WTC11 (cell line): ENCODE measurements around the gene MBLAC2. TPM values are rescaled to one million over a fixed set of nuclear protein-coding genes. Genes with fewer than 3 reads are reported as not detected.

ENCODE experiments used
- FOXK1 ChIP-seq: sonication (generic); formaldehyde crosslinking; IDR thresholded peaks from 2 replicates; pipeline ENCODE4 v1.8.0; 2022; ENCODE audit warnings: mild to moderate bottlenecking, moderate library complexity, missing genetic modification reagents
- GABPB1 ChIP-seq: sonication (generic); formaldehyde crosslinking; IDR thresholded peaks from 2 replicates; pipeline ENCODE4 v1.8.1; 2023; ENCODE audit warnings: mild to moderate bottlenecking, missing genetic modification reagents
- GRHL2 ChIP-seq: fragments of 250-450 bp; sonication (Bioruptor Pico); IDR thresholded peaks from 2 replicates; pipeline ENCODE4 v1.8.0; 2022; ENCODE audit warnings: mild to moderate bottlenecking, moderate library complexity; ENCODE audit not compliant: insufficient replicate concordance, severe bottlenecking
- KAT7 ChIP-seq: sonication (generic); formaldehyde crosslinking; IDR thresholded peaks from 2 replicates; pipeline ENCODE4 v1.8.1; 2023; ENCODE audit warnings: missing genetic modification reagents, mild to moderate bottlenecking, borderline replicate concordance
- NFATC4 ChIP-seq: fragments of 250-450 bp; sonication (Bioruptor Pico); IDR thresholded peaks from 2 replicates; pipeline ENCODE4 v1.9.0; 2021; ENCODE audit warnings: mild to moderate bottlenecking
- NFE2L1 ChIP-seq: sonication (generic); formaldehyde crosslinking; IDR thresholded peaks from 2 replicates; pipeline ENCODE4 v1.8.1; 2023; ENCODE audit warnings: missing genetic modification reagents
- PRRX2 ChIP-seq: fragments of 250-450 bp; sonication (Bioruptor Pico); IDR thresholded peaks from 2 replicates; pipeline ENCODE4 v1.8.0; 2021; ENCODE audit warnings: mild to moderate bottlenecking
- RORB ChIP-seq: fragments of 250-450 bp; sonication (Bioruptor Pico); IDR thresholded peaks from 2 replicates; pipeline ENCODE4 v1.9.0; 2021; ENCODE audit warnings: mild to moderate bottlenecking
- SMAD3 ChIP-seq: sonication (generic); formaldehyde crosslinking; IDR thresholded peaks from 2 replicates; pipeline ENCODE4 v1.8.0; 2022; ENCODE audit warnings: missing genetic modification reagents, mild to moderate bottlenecking, borderline replicate concordance
- ZBTB21 ChIP-seq: sonication (generic); formaldehyde crosslinking; IDR thresholded peaks from 2 replicates; pipeline ENCODE4 v1.8.1; 2023; ENCODE audit warnings: mild to moderate bottlenecking, missing genetic modification reagents, borderline replicate concordance
- ZNF263 ChIP-seq: sonication (generic); formaldehyde crosslinking; IDR thresholded peaks from 2 replicates; pipeline ENCODE4 v1.8.1; 2022; ENCODE audit warnings: low read depth, mild to moderate bottlenecking, moderate library complexity, missing genetic modification reagents
- ZNF416 ChIP-seq: fragments of 250-450 bp; sonication (Bioruptor Pico); IDR thresholded peaks from 2 replicates; pipeline ENCODE4 v1.9.0; 2021; ENCODE audit warnings: mild to moderate bottlenecking, inconsistent platforms
- ZNF423 ChIP-seq: fragments of 250-450 bp; sonication (Bioruptor Pico); IDR thresholded peaks from 2 replicates; pipeline ENCODE4 v2.1.2; 2022; ENCODE audit warnings: mild to moderate bottlenecking, moderate library complexity
- total RNA-seq: library from RNA; stranded (reverse); gene quantifications from 3 replicates; pipeline ENCODE4 v1.2.3, GENCODE V29; 2021
- TF ChIP-seq, protein P1 (sequence below): sonication (generic); formaldehyde crosslinking; IDR thresholded peaks from 2 replicates; pipeline ENCODE4 v1.8.0; 2022; ENCODE audit warnings: missing genetic modification reagents
- TF ChIP-seq, protein P2 (sequence below): sonication (generic); formaldehyde crosslinking; IDR thresholded peaks from 2 replicates; pipeline ENCODE4 v1.8.1; 2023; ENCODE audit warnings: mild to moderate bottlenecking, missing genetic modification reagents, moderate library complexity
- TF ChIP-seq, protein P3 (sequence below): sonication (generic); formaldehyde crosslinking; IDR thresholded peaks from 2 replicates; pipeline ENCODE4 v1.8.0; 2022; ENCODE audit warnings: mild to moderate bottlenecking, missing genetic modification reagents
- TF ChIP-seq, protein P4 (sequence below): sonication (generic); formaldehyde crosslinking; IDR thresholded peaks from 2 replicates; pipeline ENCODE4 v1.8.1; 2022; ENCODE audit warnings: mild to moderate bottlenecking, missing genetic modification reagents, moderate library complexity, borderline replicate concordance
- TF ChIP-seq, protein P5 (sequence below): sonication (generic); formaldehyde crosslinking; conservative IDR thresholded peaks from 2 replicates; pipeline ENCODE4 v1.8.1; 2023; ENCODE audit warnings: mild to moderate bottlenecking, low read depth, missing genetic modification reagents, moderate library complexity
- TF ChIP-seq, protein P6 (sequence below): sonication (generic); formaldehyde crosslinking; IDR thresholded peaks from 2 replicates; pipeline ENCODE4 v1.8.0; 2023; ENCODE audit warnings: missing genetic modification reagents, mild to moderate bottlenecking, borderline replicate concordance
- TF ChIP-seq, protein P7 (sequence below): sonication (generic); formaldehyde crosslinking; IDR thresholded peaks from 2 replicates; pipeline ENCODE4 v1.8.1; 2023; ENCODE audit warnings: mild to moderate bottlenecking, moderate library complexity, missing genetic modification reagents
- TF ChIP-seq, protein P8 (sequence below): sonication (generic); formaldehyde crosslinking; IDR thresholded peaks from 2 replicates; pipeline ENCODE4 v1.8.0; 2022; ENCODE audit warnings: mild to moderate bottlenecking, missing genetic modification reagents

Gene MBLAC2
- total RNA-seq, 1 experiment from 2014 or later = 5.9 TPM

DNA sequence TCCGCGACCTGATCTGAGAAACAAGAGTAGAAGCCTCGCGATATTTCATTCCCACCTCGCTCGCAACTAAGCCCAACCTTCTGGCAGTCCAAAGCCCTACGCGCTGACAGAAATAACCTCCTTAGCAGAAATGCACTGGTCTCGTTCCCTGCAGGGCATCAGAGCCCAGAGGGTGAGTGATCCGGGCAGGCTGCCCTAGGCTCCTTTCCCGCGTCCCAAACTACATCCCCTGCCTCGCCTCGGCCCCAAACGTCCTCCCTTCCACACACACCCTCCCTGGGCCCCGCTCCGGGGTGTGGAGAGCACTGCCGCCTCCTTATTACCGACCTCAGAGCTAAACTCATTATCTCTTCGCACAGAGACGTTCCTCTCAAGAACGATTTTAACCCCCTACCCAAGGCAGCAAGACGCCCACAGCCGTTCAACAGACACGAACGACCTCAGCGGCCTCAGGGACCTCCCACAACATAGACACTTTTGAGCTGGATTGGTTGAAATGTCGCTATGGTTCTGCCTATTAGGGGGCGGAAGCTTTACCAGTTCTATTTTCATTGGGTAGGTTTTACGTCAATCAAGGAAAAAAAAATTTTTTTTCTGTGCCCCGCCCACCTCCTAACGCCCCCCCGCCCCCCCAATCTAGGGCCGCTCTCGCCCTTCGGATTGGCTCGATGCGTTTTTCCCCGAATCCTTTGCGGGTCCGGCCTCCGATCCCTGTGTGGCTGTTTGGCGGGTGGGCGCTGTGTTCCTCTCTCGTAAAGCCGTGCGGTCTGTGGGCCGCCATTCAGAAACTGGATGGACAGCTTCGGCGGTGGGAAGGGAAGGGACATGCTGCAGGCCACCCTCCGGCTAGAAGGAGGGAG, 65.0 kb downstream of the MBLAC2 start, which contains the start of gene CETN3 (continued):
- TF ChIP-seq, protein P1, sequence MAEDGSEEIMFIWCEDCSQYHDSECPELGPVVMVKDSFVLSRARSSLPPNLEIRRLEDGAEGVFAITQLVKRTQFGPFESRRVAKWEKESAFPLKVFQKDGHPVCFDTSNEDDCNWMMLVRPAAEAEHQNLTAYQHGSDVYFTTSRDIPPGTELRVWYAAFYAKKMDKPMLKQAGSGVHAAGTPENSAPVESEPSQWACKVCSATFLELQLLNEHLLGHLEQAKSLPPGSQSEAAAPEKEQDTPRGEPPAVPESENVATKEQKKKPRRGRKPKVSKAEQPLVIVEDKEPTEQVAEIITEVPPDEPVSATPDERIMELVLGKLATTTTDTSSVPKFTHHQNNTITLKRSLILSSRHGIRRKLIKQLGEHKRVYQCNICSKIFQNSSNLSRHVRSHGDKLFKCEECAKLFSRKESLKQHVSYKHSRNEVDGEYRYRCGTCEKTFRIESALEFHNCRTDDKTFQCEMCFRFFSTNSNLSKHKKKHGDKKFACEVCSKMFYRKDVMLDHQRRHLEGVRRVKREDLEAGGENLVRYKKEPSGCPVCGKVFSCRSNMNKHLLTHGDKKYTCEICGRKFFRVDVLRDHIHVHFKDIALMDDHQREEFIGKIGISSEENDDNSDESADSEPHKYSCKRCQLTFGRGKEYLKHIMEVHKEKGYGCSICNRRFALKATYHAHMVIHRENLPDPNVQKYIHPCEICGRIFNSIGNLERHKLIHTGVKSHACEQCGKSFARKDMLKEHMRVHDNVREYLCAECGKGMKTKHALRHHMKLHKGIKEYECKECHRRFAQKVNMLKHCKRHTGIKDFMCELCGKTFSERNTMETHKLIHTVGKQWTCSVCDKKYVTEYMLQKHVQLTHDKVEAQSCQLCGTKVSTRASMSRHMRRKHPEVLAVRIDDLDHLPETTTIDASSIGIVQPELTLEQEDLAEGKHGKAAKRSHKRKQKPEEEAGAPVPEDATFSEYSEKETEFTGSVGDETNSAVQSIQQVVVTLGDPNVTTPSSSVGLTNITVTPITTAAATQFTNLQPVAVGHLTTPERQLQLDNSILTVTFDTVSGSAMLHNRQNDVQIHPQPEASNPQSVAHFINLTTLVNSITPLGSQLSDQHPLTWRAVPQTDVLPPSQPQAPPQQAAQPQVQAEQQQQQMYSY (CRISPR knock-in tag) = 0 out of 2 replicates have a peak, but pooled peaks have one; percentile 23
- TF ChIP-seq ZNF263 (CRISPR knock-in tag) (no peak), NFATC4 (CRISPR knock-in tag) (no peak), ZNF416 (CRISPR knock-in tag) (no peak), ZBTB21 (CRISPR knock-in tag) (no peak), RORB (CRISPR knock-in tag) (no peak), NFE2L1 (CRISPR knock-in tag) (peak; percentile 86), KAT7 (CRISPR knock-in tag) (no peak), GRHL2 (no peak), GABPB1 (CRISPR knock-in tag) (peak; percentile 55; the same call in 1 of the 2 replicates), PRRX2 (no peak), SMAD3 (no peak), FOXK1 (peak; percentile 84), ZNF423 (no peak)
- TF ChIP-seq, protein P2, sequence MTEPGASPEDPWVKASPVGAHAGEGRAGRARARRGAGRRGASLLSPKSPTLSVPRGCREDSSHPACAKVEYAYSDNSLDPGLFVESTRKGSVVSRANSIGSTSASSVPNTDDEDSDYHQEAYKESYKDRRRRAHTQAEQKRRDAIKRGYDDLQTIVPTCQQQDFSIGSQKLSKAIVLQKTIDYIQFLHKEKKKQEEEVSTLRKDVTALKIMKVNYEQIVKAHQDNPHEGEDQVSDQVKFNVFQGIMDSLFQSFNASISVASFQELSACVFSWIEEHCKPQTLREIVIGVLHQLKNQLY (CRISPR knock-in tag) = no peak
- TF ChIP-seq, protein P3, sequence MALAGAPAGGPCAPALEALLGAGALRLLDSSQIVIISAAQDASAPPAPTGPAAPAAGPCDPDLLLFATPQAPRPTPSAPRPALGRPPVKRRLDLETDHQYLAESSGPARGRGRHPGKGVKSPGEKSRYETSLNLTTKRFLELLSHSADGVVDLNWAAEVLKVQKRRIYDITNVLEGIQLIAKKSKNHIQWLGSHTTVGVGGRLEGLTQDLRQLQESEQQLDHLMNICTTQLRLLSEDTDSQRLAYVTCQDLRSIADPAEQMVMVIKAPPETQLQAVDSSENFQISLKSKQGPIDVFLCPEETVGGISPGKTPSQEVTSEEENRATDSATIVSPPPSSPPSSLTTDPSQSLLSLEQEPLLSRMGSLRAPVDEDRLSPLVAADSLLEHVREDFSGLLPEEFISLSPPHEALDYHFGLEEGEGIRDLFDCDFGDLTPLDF (CRISPR knock-in tag) = no peak
- TF ChIP-seq, protein P4, sequence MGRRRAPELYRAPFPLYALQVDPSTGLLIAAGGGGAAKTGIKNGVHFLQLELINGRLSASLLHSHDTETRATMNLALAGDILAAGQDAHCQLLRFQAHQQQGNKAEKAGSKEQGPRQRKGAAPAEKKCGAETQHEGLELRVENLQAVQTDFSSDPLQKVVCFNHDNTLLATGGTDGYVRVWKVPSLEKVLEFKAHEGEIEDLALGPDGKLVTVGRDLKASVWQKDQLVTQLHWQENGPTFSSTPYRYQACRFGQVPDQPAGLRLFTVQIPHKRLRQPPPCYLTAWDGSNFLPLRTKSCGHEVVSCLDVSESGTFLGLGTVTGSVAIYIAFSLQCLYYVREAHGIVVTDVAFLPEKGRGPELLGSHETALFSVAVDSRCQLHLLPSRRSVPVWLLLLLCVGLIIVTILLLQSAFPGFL (CRISPR knock-in tag) = no peak; the same call in 1 of the 2 replicates
- TF ChIP-seq, protein P5, sequence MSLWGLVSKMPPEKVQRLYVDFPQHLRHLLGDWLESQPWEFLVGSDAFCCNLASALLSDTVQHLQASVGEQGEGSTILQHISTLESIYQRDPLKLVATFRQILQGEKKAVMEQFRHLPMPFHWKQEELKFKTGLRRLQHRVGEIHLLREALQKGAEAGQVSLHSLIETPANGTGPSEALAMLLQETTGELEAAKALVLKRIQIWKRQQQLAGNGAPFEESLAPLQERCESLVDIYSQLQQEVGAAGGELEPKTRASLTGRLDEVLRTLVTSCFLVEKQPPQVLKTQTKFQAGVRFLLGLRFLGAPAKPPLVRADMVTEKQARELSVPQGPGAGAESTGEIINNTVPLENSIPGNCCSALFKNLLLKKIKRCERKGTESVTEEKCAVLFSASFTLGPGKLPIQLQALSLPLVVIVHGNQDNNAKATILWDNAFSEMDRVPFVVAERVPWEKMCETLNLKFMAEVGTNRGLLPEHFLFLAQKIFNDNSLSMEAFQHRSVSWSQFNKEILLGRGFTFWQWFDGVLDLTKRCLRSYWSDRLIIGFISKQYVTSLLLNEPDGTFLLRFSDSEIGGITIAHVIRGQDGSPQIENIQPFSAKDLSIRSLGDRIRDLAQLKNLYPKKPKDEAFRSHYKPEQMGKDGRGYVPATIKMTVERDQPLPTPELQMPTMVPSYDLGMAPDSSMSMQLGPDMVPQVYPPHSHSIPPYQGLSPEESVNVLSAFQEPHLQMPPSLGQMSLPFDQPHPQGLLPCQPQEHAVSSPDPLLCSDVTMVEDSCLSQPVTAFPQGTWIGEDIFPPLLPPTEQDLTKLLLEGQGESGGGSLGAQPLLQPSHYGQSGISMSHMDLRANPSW (CRISPR knock-in tag) = no peak
- TF ChIP-seq, protein P6, sequence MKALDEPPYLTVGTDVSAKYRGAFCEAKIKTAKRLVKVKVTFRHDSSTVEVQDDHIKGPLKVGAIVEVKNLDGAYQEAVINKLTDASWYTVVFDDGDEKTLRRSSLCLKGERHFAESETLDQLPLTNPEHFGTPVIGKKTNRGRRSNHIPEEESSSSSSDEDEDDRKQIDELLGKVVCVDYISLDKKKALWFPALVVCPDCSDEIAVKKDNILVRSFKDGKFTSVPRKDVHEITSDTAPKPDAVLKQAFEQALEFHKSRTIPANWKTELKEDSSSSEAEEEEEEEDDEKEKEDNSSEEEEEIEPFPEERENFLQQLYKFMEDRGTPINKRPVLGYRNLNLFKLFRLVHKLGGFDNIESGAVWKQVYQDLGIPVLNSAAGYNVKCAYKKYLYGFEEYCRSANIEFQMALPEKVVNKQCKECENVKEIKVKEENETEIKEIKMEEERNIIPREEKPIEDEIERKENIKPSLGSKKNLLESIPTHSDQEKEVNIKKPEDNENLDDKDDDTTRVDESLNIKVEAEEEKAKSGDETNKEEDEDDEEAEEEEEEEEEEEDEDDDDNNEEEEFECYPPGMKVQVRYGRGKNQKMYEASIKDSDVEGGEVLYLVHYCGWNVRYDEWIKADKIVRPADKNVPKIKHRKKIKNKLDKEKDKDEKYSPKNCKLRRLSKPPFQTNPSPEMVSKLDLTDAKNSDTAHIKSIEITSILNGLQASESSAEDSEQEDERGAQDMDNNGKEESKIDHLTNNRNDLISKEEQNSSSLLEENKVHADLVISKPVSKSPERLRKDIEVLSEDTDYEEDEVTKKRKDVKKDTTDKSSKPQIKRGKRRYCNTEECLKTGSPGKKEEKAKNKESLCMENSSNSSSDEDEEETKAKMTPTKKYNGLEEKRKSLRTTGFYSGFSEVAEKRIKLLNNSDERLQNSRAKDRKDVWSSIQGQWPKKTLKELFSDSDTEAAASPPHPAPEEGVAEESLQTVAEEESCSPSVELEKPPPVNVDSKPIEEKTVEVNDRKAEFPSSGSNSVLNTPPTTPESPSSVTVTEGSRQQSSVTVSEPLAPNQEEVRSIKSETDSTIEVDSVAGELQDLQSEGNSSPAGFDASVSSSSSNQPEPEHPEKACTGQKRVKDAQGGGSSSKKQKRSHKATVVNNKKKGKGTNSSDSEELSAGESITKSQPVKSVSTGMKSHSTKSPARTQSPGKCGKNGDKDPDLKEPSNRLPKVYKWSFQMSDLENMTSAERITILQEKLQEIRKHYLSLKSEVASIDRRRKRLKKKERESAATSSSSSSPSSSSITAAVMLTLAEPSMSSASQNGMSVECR = peak; percentile 86; the same call in 1 of the 2 replicates
- TF ChIP-seq, protein P7, sequence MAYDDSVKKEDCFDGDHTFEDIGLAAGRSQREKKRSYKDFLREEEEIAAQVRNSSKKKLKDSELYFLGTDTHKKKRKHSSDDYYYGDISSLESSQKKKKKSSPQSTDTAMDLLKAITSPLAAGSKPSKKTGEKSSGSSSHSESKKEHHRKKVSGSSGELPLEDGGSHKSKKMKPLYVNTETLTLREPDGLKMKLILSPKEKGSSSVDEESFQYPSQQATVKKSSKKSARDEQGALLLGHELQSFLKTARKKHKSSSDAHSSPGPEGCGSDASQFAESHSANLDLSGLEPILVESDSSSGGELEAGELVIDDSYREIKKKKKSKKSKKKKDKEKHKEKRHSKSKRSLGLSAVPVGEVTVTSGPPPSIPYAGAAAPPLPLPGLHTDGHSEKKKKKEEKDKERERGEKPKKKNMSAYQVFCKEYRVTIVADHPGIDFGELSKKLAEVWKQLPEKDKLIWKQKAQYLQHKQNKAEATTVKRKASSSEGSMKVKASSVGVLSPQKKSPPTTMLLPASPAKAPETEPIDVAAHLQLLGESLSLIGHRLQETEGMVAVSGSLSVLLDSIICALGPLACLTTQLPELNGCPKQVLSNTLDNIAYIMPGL (CRISPR knock-in tag) = no peak
- TF ChIP-seq, protein P8, sequence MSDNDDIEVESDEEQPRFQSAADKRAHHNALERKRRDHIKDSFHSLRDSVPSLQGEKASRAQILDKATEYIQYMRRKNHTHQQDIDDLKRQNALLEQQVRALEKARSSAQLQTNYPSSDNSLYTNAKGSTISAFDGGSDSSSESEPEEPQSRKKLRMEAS (CRISPR knock-in tag) = peak; percentile 76; the same call in 1 of the 2 replicates
